NCI-H1092 treated with DMSO at 0.1 percent for 48 hours (cell line): ENCODE results near the gene POR.
"Not testable (repeated sequence)": the region's sequence is repeated elsewhere in the genome, so short reads cannot be mapped to it uniquely, and the experiment has no call there.

Source experiments
- DNase-seq: peaks from one replicate; lab custom pipeline; 2025; lab: John Stamatoyannopoulos, UW

POR gene

GRCh38 chr7:76029682-76030081, 114.7 kb downstream of the POR start:
- not testable (repeated sequence) for DNase-seq

- DNase-seq = no peak
These were observed 117.0 kb downstream of the POR start for GRCh38 chr7:76031964-76032363.
